Inflammatory macrophage treated with lipopolysaccharide for 4 hours (primary cell): ENCODE measurements around the gene CHST11.

Experiments
- DNase-seq: peaks from one replicate; pipeline ENCODE4 v3.0.0-alpha.2; 2020

CHST11 gene

DNA sequence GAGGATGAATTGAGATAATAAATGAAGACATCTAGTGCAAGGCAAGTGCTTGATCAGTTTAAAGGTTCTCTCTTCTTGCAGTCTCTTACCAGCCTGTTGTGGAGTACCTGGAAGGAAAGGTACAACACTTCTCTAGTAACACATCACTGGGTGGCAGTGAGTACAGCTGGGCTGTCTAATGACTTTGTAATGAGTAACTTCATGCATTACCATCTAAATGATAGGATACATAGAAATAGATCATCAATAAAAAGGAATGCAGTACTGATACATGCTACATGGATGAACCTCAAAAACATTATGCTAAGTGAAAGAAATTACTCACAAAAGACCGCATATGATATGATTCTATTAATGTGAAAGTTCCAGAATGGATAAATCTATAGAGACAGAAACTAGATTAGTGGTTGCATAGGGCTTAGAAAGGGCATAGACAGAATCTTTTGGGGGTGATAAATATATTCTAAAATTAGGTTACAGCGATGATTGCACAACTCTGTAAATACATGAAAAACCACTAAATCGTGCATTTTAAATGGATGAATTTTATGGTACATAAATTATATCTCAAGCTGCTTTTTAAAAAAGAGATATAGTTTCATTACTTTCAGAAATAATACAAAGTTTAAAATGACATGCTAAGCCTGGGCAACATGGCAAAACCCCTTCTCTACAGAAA is 224.4 kb downstream of the CHST11 start:
- DNase-seq: no peak

DNA sequence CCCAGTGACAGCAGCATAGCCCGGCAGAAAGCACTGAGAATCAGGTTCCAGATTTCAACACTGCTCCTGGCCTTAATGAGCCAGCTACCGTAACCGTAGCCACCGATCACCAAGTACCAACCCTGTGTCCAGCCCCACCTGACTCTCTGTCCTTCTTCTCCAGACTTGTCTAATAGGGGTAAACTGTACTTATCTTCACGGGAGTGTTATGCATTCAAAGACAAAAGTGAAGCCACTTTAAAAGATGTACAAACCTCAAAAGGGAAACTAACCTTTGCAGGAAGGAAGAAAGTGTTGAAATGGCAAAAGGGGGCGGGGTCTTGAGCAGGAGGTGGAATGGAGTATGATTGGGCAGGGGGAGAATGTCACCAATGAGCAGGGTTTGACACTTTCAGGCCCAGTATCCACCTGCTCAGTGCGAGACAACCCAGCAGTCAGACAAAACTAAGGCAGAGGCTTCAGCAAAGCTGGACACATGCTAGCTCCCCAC is 226.1 kb downstream of the CHST11 start:
- peak; percentile 76 for DNase-seq

DNA sequence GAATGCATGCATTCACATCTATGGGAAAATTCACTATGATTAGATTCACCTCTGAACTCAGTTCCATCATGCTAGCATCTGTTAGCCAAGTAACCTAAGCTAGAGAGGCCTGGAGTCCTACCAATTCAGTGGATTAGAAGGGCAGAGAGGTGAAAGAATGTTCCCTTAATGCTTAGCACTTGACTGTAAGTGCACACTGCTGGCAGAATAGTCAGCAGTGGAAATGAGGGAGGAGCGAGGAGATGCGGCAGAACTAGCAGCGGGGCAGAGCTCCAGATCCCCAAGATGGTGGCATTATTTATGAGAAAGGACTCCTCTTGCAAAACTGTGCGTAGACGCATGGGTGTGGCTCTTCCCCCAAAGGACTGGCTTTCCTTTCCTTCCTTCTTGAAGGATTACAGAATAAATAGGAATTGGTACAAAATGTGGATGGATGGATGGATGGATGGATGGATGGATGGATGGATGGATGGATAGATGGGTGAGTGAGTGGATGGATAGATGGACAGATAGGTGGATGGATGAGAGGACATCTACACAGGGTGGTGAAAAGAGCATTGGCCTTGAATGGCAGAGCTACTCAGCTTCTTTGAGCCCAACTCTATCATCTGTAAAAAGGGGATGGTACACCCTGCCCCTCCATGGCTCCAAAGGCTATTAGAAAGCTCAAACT is 227.2 kb downstream of the CHST11 start:
- no peak for DNase-seq

DNA sequence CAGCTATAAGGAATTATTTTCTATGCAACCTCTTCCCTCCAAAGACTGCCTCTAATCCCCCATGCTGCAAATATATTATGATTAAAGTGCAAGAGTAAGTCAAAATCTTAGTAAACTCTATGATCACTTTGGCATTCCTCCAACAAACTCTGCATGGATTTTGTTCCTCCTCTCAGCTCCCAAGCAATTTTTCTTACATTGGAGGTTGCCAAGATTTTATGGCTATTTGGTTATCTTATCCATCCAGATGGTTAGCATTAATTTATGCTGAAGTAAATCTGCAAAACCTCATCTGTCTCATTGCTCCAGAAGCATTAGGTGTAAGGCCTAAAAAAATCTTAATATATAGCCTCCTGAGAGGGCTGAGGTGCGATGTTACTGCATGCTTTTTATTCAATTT is 228.1 kb downstream of the CHST11 start:
- no peak for DNase-seq

DNA sequence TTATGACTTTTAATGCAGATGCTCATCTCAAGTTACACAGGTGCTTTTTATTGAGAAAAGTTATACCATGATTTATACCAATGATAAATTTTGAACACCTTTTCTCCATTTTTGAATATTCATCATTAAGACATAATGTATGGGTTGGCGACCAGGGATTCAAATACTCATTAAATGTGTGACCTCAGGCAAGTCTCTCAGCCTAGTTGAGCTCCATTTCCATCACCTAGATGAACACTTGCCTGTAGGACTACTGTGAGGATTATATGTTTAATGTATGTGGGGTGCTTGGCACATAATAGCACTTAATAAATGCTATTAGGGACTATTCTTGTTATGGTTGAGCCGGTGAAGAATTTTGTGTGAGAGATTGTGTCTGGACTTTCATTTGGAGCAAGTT is 228.6 kb downstream of the CHST11 start:
- no peak for DNase-seq

DNA sequence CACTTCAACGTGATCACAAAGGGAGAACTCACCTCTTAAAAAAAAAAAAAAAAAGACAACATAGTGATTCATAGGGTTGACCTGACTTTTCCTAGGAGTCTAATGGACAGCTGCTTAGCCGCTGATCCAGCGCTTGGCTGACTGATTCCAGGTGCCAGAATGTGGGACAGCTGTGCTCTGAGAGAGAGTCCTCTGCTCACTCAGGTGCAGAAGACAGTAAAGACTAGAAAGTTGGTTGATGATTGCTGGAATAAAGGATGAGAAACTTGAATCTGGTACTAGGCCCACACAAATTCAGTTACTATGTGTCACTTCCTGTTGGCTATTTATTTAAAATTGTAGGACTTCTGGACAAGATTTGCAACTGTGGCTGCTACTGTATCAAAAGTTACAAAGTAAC is 229.4 kb downstream of the CHST11 start:
- no peak for DNase-seq

DNA sequence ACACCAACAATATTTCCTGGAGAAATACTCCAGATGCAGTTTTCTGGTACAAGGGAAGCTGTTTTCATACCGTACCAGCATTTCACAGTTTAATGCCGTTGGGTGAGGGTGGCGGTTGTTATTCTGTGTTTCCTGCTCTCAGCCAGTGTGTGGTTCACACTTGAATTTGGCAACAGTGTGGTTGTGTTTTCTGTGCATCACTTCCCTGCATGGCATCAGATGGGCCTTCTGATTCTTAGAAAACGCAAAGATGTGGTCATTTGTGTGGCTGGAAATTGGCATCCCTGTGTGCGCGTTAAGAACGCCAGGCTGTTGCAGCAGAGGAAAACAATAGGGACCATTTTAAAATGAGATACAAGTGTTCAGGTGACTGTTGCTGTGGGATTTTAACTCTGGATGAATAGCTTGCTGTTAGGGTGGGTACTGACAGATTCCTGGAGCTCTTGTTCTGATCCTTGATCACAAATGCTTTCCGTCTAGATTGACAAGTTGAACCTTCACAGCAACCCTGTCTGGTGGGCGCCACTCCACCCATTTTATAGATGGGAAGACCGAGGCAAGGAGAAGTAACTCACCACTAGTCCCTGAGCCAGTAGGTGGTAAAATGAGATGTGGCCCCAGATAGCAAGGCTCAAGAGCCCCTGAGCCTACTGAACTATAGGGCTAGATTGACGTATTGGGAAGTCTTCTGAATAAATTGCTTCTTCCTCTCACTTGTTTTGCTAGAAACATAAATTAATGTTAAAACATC is 231.2 kb downstream of the CHST11 start:
- DNase-seq: peak; percentile 79

DNA sequence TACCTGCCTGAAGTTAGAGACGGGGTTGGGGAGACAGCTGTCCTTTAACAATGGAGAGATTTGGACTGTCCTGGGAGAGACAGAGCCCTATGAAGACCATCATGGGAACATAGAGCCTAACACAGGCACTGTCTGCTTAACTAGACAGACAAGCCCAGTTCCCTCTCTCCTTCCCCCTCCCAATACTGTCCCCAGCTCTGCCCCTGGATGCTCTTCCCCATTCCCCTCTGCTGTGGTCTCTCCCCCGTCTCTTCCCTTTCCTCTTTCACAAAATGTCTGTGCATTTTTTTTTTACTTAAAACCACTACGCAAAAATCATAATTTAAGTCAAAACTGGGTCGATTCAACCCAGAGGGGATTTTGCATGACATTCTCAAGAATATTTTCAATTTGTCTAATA is 232.9 kb downstream of the CHST11 start:
- peak; percentile 69 for DNase-seq

DNA sequence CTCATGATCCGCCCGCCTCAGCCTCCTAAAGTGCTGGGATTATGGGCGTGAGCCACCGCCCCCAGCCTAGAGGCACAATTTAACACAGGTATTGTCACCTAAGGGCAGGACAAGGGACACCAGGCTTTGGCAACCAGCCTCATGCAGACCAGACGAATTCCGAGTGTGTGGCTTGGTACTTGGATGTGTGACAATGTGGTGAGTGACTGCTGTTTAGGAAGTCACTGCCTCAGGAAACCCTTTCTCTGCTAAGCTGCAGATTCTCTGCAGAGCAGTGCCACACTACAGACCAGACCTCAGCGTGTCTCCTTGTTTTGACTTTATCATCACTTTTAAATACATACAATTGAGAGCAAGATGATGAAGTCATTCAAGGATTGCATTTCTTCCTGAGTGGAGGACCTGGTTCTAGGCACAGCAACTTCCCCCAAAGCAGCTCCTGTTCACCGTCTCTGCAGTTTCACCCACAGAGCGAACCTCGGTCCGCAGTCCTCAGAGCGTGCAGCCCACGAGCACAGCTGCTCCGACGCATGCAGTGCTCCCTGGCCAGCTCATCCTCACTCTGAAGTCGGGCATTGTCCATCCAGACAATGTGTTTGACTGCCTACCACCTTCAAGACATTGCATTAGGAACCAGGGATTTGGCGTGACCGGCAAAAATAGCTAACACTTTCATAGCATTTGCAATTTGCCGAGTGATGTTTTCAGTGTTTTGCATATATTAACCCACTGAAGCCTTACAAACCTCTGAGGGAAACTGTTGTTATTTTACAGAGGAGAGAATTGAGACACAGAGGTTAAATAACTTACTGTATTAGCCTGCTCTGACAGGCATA is 235.2 kb downstream of the CHST11 start:
- peak; percentile 46 for DNase-seq

DNA sequence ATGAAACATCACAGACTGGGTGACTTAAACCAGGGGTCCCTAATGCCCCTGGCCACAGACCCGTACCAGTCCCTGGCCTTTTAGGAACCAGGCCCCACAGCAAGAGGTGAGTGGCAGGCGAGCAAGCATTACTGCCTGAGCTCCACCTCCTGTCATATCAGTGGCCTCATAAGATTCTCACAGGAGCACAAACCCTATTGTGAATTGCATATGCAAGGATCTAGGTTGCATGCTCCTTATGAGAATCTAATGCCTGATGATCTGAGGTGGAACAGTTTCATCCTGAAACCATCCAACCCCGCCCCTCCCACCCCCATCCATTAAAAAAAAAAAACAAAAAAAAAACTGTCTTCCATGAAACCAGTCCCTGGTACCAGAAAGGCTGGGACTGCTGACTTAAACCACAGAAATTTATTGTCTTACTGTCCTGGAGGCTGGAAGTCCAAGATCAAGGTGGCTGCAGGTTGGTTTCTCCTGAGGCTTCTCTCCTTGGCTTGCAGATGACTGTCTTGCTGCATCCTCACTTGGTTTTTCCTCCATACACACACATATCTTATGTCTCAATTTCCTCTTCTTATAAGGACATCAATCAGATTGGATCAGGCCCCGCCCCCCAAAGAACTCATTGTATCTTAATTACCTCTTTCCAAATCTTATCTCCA is 235.9 kb downstream of the CHST11 start:
- no peak for DNase-seq

DNA sequence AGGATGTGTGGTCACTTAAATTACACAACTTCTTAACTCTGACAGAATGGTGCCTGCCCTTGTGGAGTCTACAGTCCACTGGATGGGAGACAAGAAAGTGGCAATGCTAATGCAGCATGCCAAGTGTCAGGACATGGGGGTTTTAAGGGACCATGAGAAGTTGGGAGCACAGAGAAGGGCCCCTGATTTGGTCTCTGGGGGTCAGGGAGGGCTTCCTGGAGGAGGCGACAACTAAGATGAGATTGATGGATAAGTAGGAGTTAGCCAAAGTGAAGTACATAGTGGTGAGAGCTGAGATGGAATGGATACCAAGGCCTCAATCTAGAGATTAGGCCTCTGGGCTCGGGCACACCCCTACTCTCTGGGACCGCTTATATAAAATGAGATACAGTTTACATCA is 236.7 kb downstream of the CHST11 start:
- DNase-seq: no peak

DNA sequence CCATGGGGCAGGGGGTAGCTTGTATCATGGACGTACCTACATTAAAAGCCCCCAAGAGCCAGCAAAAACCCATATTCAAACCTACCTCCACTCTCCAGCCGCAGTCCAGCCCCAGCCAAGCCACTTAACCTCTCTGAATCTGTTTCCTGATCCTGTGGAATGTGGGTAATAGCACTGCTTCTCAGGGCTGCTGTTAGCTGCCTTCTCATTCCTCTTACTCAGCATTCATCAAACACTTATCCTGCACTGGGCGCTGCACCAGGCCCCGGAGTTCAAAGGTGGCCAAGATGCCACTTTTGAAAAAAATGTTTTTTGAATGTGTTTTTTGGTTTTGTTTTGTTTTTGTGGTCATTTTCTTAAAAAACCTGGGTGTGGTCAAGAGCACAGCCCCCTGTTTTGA is 237.4 kb downstream of the CHST11 start:
- DNase-seq: no peak

DNA sequence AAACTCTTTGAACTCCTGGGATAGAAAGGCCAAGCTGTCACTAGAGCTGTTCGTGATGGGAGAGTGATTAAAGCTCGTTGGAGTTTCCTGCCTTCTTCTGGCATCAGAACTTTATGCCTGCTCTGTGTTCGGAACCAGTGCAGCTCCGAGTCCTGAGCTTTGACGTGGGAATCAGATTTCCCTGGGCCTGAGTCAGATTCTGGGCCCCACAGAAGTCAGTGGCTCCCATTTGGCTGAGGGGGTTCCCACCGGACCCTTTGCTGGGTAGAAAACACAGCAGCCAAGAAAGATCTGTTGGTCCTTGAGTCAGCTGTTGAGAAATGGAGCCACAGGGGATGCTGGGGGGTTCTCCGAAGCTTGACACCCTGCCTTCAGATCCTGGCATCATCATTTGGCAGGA is 238.0 kb downstream of the CHST11 start:
- DNase-seq: no peak

DNA sequence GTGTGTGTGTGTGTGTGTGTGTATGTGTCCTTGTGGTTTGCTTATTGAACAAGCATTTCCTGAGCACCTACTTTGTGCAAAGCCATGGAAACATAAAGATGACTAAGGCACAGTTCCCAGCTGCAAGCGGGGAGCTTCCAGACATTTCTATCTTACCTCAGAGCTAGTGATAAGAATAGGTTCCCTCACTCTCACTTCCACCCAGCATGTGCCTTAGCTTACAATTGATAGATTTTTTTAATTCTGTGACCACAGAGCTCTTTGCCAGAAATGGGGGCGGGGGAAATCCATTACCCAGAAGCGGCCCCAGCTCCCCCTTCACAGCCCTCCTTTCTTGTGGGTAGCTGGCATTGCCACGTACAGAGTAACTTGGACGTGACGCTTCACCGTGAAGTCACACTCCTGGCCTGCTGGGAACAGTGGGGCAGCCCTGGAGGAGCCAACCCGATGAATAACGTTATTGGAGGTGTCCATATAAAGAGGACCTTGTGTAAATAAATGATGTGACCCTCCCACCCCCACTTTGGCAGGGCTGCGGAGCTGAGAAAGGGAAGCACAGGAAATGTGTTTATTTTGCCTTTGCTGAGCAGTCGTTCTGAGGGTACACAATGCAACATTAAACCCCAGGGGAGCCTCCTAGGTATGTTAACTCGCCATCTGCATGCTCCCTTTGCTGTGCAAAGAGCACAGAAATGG is 238.9 kb downstream of the CHST11 start:
- peak; percentile 85 for DNase-seq

DNA sequence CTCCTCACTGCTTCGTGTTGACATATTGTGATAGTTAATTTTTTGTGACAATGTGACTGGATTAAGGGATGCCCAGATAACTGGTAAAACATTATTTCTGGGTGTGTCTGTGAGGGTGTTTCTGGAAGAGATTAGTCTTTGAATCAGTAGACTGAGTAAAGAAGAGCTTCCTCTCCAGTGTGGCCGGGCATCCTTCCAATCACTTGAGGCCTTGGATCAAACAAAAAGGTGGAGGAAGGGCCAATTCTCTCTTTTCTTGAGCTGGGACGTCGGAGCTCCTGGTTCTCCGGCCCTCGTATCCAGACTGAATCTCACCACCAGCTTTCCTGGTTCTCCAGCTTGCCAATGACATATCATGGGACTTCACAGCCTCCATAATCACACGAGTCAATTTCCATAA is 240.4 kb downstream of the CHST11 start:
- DNase-seq: no peak

DNA sequence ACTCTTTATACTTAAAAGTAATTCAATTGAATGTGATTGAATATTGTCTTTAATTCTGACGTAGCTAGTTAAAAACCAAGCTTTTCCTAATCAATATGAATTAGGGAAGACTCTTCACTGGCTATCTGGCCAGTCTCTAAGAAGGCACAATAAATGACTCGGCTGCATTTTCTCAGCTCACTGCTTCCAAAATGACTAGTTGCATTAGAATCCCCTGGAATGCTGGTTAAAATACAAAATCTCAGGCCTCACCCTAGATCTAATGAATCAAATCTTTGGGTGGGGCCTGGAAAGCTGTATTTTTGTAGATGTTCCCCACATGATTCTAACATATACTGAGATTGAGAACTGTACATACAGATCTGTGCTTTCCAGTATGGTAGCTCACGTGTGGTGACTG is 242.1 kb downstream of the CHST11 start:
- no peak for DNase-seq

DNA sequence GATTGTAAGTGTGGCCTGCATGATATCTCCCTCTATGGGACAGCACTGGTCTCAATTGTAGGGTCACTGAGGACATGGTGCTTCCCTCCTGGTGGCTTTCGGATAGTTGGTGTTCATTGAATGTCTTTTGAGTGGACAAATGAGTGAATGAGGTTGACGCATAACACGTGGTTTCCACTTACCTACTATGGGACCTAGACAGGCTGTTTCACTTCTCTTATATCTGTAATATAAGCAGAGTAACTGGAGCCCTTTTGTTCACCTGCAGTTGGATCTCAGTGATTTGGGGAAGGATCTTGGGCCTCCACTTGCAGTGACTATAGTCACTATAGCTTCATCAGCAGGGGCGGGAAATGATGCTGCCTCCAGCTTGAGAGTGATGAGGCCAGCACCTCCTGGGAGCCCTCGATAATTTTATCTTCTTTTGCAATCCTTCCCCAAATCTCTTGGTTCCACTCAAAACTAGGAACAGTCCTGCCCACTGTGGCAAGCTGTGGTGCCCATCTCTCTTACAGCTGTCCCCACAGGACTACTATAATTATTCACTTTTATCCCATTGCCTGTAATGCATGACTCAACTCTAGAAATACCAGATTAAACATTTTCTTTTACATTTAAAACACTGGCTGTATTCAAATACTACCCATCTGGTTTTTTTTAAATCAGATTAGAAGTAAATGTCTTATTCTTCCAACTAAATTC is 242.9 kb downstream of the CHST11 start:
- DNase-seq: no peak

DNA sequence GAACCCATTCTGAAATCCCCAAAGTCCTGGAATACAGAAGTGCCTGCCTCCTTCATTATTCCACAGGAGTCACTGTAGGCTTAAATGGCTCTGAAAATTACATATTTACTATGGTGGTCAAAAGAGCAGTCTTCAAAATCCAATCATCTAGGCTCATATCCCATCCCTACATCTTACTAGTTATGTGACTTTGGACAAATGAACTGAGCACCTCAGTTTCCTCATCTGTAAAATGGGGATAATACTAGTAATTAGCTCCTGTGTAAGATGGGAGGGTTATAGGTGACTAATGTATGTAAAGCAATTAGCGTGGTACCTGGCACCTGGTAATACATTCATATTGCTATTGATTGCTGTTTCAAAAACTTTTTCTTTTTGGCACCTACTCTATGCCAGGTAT is 243.6 kb downstream of the CHST11 start:
- DNase-seq: no peak

DNA sequence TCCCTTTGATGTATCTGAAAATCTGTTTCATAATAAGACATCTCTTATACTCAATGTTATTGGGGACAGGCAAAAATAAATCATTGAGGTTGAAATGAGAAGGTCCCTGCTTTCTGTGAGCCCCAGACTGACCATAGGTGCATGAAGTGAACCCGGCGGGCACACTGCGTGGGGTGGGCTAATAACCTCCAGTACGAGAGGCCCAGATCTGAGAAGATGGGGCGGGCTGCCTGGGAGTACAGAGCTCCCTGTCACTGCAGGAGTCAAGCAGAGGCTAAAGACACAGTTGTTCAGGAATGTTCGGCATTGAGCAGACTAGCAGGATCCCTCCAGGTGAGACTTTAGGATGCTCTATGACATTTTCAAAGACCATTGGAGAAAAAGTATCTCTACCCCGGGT is 244.6 kb downstream of the CHST11 start:
- DNase-seq: no peak

DNA sequence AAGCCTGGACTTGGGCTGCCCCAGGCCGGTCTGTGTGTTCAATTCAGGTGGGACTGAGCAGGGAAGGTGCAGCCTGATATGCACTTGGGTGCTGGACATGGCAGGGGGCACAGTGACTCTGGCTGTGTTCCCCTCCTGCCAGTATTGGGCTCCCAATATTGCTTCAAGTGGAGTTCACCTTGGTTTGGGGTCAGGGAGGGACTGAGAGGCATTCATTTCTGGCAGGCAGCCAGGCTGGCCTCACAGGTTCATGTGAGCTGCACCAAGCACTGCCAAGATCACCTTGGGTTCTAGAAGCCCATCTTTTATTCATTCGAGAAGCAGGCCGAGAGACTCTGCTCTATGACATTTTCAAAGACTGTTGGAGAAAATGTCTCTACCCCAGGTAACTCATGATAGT is 245.0 kb downstream of the CHST11 start:
- no peak for DNase-seq

DNA sequence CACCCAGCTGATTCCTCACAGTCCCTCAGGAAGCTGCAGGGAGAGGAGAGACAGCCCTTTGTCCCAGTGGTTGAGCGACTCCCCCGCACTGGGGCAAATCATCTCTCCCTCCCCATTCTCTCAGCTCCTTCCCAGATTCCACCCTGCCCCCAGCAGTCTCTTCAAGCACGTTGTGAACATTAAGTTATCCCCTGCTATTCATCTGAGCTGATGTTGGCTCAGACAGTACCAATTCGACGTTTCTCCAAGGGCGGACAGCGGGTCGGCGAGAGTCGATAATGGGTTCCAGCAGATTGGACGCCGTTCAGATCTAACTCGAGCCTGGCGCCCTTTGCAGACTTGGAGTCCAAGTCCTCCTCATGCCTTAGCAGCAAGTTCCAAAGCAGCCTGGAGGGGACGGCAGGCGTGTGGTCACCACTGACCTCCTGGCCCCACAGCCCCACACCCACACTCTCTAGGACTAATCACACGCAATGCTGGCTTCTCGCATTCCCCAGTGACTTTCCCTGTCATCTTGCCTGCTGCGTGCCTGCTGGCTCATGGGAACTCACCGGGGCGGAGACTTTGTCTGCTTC is 245.9 kb downstream of the CHST11 start:
- DNase-seq: no peak
